OCI-LY1 (cell line): ENCODE data around the gene RBP3.

Source experiments
- EZH2 ChIP-seq: fragments of 200-600 bp; sonication (generic), shearing (Covaris generic); IDR thresholded peaks from 2 replicates; pipeline ENCODE4 v1.8.0; 2017; ENCODE audit warnings: borderline replicate concordance, mixed run types, mild to moderate bottlenecking, antibody characterized with exemption, low read length, moderate library complexity, mixed read lengths
- TF ChIP-seq, protein P1 (sequence below): fragments of 200-600 bp; sonication (generic), shearing (Covaris generic); IDR thresholded peaks from 2 replicates; pipeline ENCODE4 v1.5.1; 2017; ENCODE audit warnings: mild to moderate bottlenecking, antibody characterized with exemption, low read length, moderate library complexity, mixed read lengths

GRCh38 chr10:47347303-47347675 is 874 bp upstream of the RBP3 start:
- TF ChIP-seq, protein P1, sequence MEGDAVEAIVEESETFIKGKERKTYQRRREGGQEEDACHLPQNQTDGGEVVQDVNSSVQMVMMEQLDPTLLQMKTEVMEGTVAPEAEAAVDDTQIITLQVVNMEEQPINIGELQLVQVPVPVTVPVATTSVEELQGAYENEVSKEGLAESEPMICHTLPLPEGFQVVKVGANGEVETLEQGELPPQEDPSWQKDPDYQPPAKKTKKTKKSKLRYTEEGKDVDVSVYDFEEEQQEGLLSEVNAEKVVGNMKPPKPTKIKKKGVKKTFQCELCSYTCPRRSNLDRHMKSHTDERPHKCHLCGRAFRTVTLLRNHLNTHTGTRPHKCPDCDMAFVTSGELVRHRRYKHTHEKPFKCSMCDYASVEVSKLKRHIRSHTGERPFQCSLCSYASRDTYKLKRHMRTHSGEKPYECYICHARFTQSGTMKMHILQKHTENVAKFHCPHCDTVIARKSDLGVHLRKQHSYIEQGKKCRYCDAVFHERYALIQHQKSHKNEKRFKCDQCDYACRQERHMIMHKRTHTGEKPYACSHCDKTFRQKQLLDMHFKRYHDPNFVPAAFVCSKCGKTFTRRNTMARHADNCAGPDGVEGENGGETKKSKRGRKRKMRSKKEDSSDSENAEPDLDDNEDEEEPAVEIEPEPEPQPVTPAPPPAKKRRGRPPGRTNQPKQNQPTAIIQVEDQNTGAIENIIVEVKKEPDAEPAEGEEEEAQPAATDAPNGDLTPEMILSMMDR, result no peak
- TF ChIP-seq EZH2, result no peak
